Brain pericyte (primary cell): ENCODE data around the gene MEIS3.
"Not testable (repeated sequence)": the region's sequence is repeated elsewhere in the genome, so short reads cannot be mapped to it uniquely, and the experiment has no call there.

Source experiments
- DNase-seq: peaks from one replicate; pipeline ENCODE4 v3.0.0-alpha.2; 2012; ENCODE audit warnings: low read depth, low spot score

Gene MEIS3

GRCh38 chr19:47386582-47386981, 32.7 kb downstream of the MEIS3 start:
- not testable (repeated sequence) for DNase-seq

DNA sequence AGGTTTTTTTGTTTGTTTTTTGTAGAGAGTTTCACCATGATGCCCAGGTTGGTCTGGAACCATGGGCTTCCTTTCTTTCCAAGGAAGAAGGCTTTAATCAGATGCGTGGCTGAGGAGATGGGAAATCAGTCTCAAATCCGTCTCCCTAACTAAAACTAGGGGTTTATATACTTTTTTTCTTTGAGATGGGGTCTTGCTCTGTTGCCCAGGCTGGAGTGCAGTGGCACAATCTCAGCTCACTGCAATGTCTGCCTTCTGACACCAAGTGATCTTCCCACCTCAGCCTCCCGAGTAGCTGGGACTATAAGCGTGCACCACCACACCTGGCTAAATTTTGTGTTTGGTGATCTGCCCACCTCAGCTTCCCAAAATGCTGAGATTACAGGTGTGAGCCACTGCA, 34.8 kb downstream of the MEIS3 start:
- not testable (repeated sequence) for DNase-seq

GRCh38 chr19:47383890-47384289, 35.4 kb downstream of the MEIS3 start:
- DNase-seq, result not testable (repeated sequence)

- DNase-seq, result no peak
These were observed 37.6 kb downstream of the MEIS3 start for GRCh38 chr19:47381653-47382279.

- no peak for DNase-seq
These were observed 38.2 kb downstream of the MEIS3 start for GRCh38 chr19:47381121-47381520.

DNA sequence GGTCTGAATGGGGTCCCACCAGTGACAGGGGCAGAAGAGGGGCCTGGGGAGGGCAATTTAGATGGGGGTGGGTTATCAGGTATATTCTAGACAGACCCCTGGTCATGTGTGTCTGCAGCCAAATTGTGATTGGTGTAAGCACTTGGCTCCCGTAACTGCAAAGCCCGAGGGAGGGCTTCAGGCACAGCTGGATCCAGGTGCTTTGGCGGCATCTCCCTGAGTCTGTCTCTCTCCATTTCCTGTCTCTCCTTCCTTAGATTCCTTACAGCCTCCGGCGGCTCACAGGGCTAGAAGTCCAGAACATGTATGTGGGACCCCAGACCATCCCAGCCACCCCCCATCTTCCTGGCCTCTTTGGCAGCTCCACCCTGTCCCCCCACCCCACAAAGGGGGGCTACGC, 38.8 kb downstream of the MEIS3 start:
- no peak for DNase-seq

DNA sequence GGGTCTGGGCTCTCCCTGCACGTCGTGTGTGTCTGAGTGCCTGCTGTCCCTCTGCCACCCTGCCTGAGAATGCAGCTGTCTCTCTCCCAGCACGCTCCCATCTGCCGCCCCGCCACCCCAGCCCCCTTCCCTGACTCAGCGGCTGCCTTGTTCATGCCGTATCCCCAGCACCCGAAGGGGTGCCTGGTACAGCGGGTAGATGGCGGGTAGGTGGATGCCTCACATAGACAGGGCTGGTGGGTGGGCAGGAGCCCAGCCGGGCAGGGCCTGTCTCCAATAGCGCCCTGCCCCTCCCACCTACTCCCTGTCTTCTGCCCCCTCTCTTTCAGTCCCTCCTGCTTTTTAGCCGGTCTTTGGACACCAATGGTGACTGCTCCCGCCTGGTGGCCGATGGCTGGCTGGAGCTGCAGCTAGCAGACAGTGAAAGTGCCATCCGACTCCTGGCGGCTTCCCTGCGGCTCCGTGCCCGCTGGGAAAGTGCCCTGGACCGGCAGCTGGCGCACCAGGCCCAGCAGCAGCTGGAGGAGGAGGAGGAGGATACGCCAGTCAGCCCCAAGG, 39.9 kb downstream of the MEIS3 start:
- DNase-seq, result no peak

DNA sequence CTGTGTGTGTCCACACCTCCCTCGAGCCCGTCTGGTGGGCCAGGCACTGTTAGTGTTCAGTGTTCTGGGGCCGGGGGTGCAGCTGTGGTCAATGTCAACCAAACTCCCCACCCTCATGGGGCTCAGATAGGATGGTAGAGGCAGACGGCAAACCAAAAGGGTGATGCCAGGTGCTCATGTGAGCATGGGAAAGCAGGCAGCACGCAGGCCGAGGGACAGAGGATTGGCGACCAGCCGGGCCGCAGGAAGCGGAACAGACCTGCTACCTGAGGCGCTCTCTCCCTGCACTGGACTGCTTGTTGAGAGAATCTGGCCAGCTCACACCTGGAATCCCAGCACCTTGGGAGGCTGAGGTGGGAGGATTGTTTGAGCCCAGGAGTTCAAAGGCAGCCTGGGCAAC, 41.1 kb downstream of the MEIS3 start:
- DNase-seq, result no peak

GRCh38 chr19:47377801-47378200, 41.5 kb downstream of the MEIS3 start:
- DNase-seq, result no peak

DNA sequence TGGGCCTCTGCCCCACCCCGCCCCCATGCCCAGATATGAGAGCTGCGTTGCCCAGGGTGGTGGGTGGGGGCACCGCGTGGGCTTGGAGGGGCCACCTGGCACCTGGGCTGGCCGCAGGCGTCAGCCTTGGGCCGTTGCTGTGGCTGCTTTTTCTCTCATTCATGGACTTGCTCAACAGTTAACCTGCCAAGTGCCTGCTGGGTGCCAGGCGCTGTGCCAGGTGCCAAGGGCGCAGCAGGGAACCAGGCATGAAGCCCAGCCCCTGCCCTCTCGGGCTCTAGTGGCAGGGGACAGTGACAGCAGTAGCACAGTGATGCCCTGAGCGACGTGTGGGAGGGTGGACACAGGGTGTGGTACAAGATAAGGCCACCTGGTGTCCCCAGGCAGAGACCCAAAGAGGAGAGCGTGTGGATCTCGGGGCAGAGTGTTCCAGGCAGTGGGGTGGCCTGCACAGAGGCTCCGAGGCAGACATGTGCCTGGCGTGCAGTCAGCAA, 42.1 kb downstream of the MEIS3 start:
- no peak for DNase-seq

GRCh38 chr19:47376589-47377144, 42.7 kb downstream of the MEIS3 start:
- DNase-seq, result no peak

GRCh38 chr19:47375694-47376588, 43.4 kb downstream of the MEIS3 start:
- DNase-seq, result no peak

DNA sequence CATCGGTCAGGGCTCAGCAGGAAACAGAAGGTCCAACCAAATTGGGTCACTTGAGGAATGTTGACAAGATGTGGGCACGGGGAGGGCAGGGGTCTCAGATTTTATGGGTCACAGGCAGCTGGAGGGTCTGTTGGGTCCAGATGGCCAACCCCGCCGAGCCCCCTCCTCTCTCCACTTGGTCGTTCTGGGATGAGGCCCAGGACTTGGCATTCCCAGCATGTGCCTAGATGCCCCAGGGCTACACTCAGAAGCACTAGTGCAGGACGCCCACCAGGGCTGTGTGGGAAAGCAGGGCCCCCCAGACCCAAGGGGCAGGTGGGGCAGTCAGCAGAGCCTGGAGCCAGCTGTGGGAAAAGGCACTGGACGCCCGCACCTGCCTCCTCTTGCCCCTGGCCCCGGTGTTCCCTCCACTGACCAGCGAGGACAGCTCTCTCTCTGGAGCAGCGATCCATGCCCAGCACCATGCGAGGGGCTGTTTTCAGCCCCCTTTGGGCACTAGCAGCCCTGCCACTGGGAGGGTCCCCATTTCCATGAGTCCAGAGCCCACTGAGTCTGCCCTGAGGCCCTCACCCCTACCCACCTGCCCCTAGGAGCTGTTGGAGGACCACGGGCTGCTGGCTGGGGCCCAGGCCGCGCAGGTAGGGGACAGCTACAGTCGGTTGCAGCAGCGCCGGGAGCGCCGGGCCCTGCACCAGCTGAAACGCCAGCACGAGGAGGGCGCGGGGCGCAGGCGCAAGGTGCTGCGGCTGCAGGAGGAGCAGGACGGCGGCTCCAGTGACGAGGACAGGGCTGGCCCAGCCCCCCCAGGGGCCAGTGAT, 44.2 kb downstream of the MEIS3 start:
- DNase-seq, result no peak

GRCh38 chr19:47373246-47374240, 45.8 kb downstream of the MEIS3 start:
- DNase-seq, result no peak

- DNase-seq, result no peak
These were observed 46.7 kb downstream of the MEIS3 start for GRCh38 chr19:47372603-47373002.

GRCh38 chr19:47371261-47371660, 48.1 kb downstream of the MEIS3 start:
- no peak for DNase-seq

GRCh38 chr19:47370045-47370611, 49.2 kb downstream of the MEIS3 start:
- DNase-seq, result peak; percentile 92

DNA sequence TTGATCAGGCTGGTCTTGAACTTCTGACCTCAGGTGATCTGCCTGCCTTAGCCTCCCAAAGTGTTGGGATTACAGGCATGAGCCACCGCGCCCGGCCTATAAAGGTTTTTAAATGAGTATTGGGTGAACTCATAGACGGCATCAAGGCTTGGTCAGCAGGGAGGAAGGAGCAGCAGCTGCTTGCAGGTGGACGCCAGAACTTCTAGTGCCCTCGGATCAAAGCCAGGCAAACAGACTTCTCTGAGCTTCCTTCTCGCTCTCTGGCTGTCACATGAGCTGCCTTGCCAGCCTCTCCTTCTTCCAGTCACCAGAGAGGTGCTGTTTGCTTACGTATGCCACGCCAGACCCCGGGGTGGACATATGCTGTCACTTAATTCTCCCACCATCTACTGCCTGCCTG, 53.9 kb downstream of the MEIS3 start:
- not testable (repeated sequence) for DNase-seq

- no peak for DNase-seq
These were observed 55.4 kb downstream of the MEIS3 start for GRCh38 chr19:47363758-47364531.
